HAP-1 (cell line): ENCODE measurements around the gene FAM180A.

ENCODE experiments used
- DNase-seq, 2 experiments: peaks; one replicate each; pipeline ENCODE4 v3.0.0-alpha.2; 2016 to 2020; ENCODE audit warnings: low spot score in 2 of 2
- H3K27me3 ChIP-seq: fragments of 250-450 bp; sonication (Bioruptor Pico); 2 replicates; pipeline ENCODE4 v1.5.1; 2020; ENCODE audit warnings: low read depth, mild to moderate bottlenecking, moderate library complexity
- H3K36me3 ChIP-seq: fragments of 250-450 bp; sonication (Bioruptor Pico); replicated peaks from 2 replicates; pipeline ENCODE4 v1.5.1; 2020; ENCODE audit warnings: mild to moderate bottlenecking
- H3K4me1 ChIP-seq: fragments of 250-450 bp; sonication (Bioruptor Pico); 2 replicates; pipeline ENCODE4 v1.5.1; 2020; ENCODE audit warnings: mild to moderate bottlenecking
- H3K4me3 ChIP-seq: fragments of 250-450 bp; sonication (Bioruptor Pico); 2 replicates; pipeline ENCODE4 v1.5.1; 2020; ENCODE audit warnings: mild to moderate bottlenecking, moderate library complexity
- H3K9me3 ChIP-seq: fragments of 250-450 bp; sonication (Bioruptor Pico); 2 replicates; pipeline ENCODE4 v1.5.1; 2020; ENCODE audit warnings: mild to moderate bottlenecking, moderate library complexity
- in situ Hi-C: fragments of 300-500 bp; cut with MboI; formaldehyde crosslinking; loops from 3 replicates; pipeline ENCODE4 v1.14.3; 2020; ENCODE audit warnings: low sequenced_read_pairs, inconsistent platforms, mixed read lengths

FAM180A gene

DNA sequence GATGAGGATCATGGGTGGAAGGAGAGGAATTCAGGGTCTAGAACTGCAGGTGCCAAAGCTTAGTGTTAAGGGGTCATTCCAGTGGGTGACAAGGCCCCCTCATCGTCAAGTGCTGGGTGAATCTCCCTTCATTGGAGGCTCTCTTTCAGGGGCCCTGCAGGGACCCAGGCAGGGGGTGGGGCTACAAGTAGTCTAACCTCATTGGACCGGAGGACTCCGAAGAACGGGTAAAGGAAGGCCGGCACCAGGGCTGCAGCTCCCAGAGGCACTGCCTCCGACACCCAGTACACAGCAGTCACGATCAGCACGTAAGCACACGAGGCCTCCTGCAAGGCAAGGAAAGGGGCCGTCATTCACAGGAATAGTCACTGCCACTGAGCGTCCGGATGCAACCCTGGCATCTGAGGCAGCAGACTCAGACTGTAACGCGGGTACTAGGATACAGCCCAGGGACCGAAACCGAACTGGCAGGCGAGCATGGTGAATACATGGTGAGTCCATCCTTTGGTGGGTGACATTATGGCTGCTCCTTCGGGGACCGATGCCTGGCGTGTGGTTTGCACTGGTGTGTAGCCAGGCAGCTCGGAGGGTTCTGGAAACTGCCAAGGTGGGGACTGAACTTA, 27.3 kb downstream of the FAM180A start:
- H3K36me3 ChIP-seq: no peaks in the 10 kb centered on the region
- no peak overlapping the region for H3K4me3 ChIP-seq
- no peaks in the 10 kb centered on the region for H3K27me3 ChIP-seq
- no peaks in the 10 kb centered on the region for H3K4me1 ChIP-seq
- in situ Hi-C loops: no loop called here
- no peak for DNase-seq
- no peaks in the 10 kb centered on the region for H3K9me3 ChIP-seq

DNA sequence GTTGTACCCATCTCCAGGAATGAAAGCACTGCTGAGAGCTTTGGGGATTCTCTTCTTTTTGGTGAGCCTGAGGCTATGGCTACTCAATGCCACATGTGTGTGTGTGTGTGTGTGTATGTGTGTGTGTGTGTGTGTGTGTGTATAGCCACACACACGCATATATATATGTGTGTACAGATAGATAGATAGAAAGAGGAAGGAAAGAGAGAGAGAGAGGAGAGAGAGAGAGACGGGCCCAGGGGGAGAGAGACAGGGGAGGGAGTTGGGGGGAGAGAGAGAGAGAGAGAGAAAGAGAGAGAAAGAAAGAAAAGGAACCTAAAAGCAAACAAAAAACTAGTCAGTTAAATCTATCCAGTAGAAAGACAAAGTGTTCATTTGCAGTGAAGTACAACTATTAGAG, 28.9 kb downstream of the FAM180A start:
- in situ Hi-C loops: no loop called here
- Histone ChIP-seq H3K4me3 (no peak overlapping the region), H3K36me3 (no peaks in the 10 kb centered on the region), H3K27me3 (no peaks in the 10 kb centered on the region), H3K9me3 (no peaks in the 10 kb centered on the region), H3K4me1 (no peaks in the 10 kb centered on the region)
- no peak for DNase-seq

DNA sequence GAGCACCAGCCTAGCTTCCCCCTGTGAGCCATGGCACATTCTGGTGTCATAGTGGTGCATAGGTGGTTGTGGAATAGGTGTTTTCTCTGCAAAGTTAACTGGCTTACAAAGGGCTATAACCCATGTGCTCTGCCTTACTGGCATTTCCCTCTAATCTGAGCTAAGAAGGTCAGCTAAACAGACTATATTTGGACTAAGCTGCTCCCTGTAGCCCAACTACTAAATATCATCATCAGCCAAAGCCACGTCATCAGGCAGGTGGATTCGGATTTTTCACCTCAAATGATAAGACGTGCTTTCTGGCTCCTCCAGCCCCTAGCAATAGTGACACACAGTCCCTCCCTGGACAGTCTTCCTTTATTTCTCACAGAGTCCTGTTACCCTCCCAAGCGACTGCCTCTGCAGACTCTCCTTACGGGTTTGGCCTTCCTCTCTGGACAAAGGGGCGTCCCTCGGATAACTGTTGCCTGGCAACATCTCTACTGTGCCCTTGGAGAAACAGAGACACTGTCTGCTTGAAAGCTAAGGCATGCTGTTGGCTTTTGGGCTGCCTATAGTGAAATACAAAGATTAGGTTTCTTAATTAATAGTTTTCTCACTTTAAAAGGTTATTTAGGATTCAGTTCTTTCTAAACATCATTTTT, 29.7 kb downstream of the FAM180A start:
- H3K27me3 ChIP-seq: no peaks in the 10 kb centered on the region
- in situ Hi-C loops: no loop called here
- H3K36me3 ChIP-seq: no peaks in the 10 kb centered on the region
- no peaks in the 10 kb centered on the region for H3K4me1 ChIP-seq
- H3K4me3 ChIP-seq: no peak overlapping the region
- H3K9me3 ChIP-seq: no peaks in the 10 kb centered on the region
- no peak for DNase-seq

DNA sequence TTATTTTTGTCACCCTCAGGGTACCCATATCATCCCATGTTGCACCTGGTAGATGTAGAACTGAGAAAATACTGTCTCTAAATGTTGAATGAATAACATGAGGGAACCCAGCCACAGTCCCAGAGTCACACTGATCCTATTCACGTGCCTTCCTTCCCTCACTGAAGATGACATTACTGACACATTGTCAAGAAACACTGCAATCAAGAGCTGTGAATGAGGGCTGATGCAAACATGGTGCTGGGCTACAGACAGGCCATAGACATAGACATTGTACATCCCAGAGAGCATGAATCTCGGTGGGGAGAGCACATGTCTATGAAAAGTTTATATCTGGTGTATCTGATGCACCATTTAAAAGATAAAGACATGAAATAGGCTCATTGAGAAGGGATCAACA, 30.4 kb downstream of the FAM180A start:
- no peak overlapping the region for H3K4me3 ChIP-seq
- no peak for DNase-seq
- in situ Hi-C loops: no loop called here
- no peaks in the 10 kb centered on the region for H3K4me1 ChIP-seq
- no peaks in the 10 kb centered on the region for H3K27me3 ChIP-seq
- no peaks in the 10 kb centered on the region for H3K36me3 ChIP-seq
- H3K9me3 ChIP-seq: no peaks in the 10 kb centered on the region

DNA sequence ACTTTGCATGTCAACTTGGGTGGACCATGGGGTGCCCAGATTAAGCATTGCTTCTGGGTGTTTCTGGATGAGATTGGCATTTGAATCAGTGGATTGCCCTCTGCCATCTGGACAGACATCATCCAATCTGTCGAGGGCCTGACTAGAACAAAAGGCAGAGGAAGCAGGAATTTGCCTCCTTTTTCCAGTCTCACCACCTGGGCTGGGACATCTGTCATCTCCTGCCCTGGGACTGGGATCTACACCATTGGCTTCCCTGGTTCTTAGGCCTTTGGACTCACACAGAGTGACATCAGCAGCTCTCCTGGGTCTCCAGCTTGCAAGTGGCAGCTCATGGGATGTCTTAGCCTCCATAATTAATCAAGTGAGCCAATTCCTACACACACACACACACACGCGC, 30.9 kb downstream of the FAM180A start:
- Histone ChIP-seq H3K4me3 (no peak overlapping the region), H3K4me1 (no peaks in the 10 kb centered on the region), H3K36me3 (no peaks in the 10 kb centered on the region), H3K27me3 (no peaks in the 10 kb centered on the region), H3K9me3 (no peaks in the 10 kb centered on the region)
- in situ Hi-C loops: no loop called here
- no peak for DNase-seq

DNA sequence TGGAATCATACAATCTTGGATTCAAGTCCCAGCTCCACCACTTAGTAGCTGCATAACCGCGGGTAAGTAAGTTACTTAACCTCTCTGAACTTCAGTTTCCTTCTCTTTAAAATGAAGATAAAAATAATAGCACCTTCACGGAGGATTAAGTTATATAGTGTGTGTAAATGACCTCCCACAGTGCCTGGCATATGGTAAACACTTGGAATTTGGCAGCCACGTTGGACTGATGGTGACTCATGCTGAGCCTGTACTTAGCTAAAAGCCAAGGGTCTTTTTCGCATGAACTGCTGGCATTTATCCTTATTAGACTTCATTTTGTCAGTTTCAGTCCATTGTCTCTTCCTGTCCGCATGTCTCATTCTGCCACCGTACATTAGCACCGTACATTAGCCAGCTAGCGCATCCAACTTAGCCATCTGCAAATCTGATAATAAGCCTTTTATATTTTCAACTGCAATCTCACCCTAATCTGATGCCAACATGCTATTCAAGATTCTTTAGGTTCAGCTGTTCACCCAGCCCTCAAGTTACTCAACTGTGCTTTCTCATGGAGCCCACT, 31.9 kb downstream of the FAM180A start:
- no peak for DNase-seq
- Histone ChIP-seq H3K4me1 (no peaks in the 10 kb centered on the region), H3K36me3 (no peaks in the 10 kb centered on the region), H3K9me3 (no peaks in the 10 kb centered on the region), H3K27me3 (no peaks in the 10 kb centered on the region), H3K4me3 (no peak overlapping the region)
- in situ Hi-C loops: no loop called here

DNA sequence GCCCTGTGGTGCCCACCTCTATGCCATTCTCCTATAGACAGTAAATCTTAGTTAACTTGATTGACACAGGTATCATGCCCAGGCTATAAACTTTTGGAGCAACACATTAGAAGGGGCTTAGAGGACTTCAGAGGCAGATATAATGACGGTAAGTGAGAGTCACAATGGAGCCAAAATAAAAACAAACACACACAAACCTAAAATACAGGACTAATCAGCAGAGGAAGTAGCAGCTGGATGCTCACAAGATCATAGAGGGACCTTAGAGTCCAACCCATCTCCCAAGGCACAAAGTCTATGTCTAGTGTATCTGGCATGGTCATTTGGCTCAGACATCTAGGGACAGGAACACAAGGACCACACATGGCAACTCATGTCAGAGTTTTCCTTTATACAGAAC, 32.9 kb downstream of the FAM180A start:
- no peaks in the 10 kb centered on the region for H3K4me1 ChIP-seq
- no peaks in the 10 kb centered on the region for H3K36me3 ChIP-seq
- in situ Hi-C loops: no loop called here
- H3K9me3 ChIP-seq: no peaks in the 10 kb centered on the region
- no peak overlapping the region for H3K4me3 ChIP-seq
- no peaks in the 10 kb centered on the region for H3K27me3 ChIP-seq
- DNase-seq: no peak

DNA sequence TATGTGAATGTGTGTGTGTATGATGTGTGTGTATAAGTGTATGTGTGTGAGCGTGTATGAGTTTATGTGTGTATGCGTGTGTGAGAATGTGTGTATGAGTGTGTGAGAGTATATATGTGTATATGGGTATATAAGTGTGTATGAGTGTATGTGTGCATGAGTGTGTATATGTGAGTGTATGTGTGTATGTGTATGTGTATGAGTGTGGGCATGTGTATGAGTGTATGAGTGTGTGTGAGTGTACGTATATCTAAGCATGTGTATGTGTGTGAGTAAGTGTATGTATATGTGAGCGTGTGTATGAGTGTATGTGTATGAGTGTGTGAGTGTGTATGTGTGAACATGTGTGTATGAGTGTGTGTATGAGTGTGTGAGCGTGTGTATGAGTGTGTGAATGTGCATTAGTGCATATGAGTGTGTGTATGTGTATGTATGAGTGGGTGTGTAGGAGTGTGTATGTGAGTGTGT, 33.5 kb downstream of the FAM180A start:
- Histone ChIP-seq H3K4me1 (no peaks in the 10 kb centered on the region), H3K27me3 (no peaks in the 10 kb centered on the region), H3K4me3 (no peak overlapping the region), H3K9me3 (no peaks in the 10 kb centered on the region), H3K36me3 (no peaks in the 10 kb centered on the region)
- in situ Hi-C loops: no loop called here
- no peak for DNase-seq

DNA sequence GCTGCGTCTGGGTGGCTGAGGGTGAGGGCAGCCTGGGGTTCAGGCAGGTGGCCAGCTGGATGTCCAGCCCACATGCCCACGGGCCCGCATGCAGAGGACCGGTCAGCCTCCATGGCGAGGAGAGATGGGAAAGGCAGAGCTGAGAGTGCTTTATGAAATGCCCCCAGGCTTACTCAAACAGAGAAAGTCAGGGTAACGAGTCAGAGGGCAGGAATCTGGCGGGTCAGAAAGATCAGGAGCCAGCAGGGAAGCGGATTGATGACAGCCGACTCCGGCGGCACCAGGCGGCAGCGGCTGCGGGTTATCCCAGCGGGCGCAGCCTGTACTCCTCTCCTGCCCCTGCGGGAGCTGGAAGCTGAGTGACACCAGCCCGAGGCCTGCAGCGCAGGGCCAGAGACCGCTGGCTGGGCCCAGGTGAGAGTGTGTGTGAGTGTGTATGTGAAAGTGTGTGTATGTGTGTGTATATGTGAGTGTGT, 34.0 kb downstream of the FAM180A start:
- Histone ChIP-seq H3K9me3 (no peaks in the 10 kb centered on the region), H3K27me3 (no peaks in the 10 kb centered on the region), H3K36me3 (no peaks in the 10 kb centered on the region), H3K4me3 (no peak overlapping the region), H3K4me1 (no peaks in the 10 kb centered on the region)
- in situ Hi-C loops: no loop called here
- no peak for DNase-seq

DNA sequence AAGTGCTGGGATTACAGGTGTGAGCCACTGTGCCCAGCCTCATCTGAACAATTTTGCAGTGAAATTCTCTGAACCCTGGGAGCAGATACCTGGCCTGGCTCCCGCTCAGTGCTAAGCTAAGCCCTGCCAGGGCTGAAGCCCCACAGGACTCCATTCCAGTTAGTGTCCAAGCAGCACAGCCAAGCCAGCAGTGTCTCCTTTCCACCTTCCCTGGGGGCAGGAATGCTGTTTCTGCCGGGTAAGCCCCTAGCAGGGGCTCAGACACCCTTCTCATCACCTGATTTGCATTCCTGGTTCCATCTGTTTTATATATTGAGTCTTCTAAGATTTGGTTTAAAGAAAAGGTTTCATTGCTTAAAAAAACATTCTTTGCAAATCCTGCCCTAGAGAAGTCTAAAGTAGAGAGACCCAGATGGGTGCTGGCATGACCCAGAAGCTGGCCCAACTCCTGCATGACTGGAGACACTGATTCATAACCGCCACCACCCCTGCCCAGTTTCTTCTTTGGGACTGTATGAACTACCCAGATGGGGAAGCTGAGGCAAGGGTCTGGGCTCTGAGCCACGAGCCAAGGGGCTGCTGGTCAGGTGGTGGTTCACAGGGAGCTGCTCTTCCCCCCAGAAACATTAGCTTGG, 34.7 kb downstream of the FAM180A start:
- in situ Hi-C loops: no loop called here
- Histone ChIP-seq H3K9me3 (no peaks in the 10 kb centered on the region), H3K4me1 (no peaks in the 10 kb centered on the region), H3K27me3 (no peaks in the 10 kb centered on the region), H3K4me3 (no peak overlapping the region), H3K36me3 (no peaks in the 10 kb centered on the region)
- no peak for DNase-seq

DNA sequence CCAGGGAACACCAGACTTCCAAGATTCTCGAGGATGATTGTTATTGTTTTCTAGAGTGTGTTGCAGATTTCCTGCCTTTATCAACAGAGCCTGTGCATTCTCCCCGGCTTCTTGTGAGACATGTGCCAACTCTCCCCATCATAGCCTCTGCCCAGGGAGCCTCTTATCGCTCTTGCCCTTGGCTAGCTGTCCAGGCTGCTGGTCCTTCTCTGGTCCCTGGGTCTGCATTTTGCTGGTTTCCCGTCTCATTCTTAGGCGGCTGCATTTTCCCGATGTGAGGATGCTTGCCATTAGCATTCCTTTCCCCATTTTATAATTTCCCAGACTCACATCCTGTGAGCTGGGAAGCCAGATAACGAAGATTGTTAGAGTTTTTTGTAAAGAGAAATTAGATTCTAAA, 35.8 kb downstream of the FAM180A start:
- no peaks in the 10 kb centered on the region for H3K9me3 ChIP-seq
- no peaks in the 10 kb centered on the region for H3K27me3 ChIP-seq
- no peaks in the 10 kb centered on the region for H3K4me1 ChIP-seq
- no peaks in the 10 kb centered on the region for H3K36me3 ChIP-seq
- in situ Hi-C loops: no loop called here
- no peak for DNase-seq
- no peak overlapping the region for H3K4me3 ChIP-seq

DNA sequence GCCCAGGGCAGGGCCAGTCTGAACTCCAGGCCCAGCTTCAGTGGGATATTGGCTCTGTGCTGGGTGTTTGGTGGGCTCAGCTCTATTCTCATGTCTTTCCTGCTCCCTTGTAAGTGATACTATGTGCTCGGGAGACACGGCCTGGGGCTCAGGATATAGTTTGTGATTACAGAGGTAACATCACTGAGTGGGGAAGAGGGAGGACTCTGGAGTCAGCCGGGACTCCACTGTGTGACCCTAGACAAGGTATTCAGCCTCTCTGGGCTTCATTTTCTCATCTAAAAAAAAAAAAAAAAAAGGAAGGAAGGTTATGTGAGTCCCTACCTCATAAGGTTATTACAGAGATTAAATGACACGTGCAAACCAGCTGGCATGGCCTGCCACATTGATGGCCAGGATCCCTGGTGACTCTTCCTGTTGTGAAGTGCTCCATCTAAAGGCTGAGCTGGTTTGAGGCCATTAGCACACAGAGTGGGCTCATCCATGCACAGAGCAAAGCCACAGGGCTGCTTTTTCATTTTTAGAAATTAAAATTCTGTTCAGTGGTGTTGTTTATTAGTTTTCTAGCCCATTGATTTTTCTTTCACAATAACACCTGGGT, 36.3 kb downstream of the FAM180A start:
- no peak overlapping the region for H3K4me3 ChIP-seq
- H3K36me3 ChIP-seq: no peaks in the 10 kb centered on the region
- no peaks in the 10 kb centered on the region for H3K4me1 ChIP-seq
- no peaks in the 10 kb centered on the region for H3K27me3 ChIP-seq
- in situ Hi-C loops: no loop called here
- no peak for DNase-seq
- H3K9me3 ChIP-seq: no peaks in the 10 kb centered on the region

DNA sequence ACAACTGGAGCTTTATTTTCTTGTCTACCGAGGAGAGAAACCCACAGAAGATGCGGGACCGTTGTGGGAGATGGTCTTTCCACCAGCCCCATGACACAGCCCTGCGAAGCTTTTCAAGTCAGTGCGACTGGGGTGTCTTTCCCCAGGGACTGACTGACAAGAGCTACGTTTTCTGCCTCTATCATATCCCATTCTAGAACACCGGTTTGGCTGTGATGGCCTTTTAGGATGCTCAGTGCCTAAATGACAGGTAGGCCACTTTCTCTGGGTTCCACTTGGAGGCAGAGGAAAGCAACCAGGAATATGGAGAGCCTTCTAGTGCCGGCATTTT, 37.5 kb downstream of the FAM180A start:
- Histone ChIP-seq H3K9me3 (no peaks in the 10 kb centered on the region), H3K4me3 (no peak overlapping the region), H3K36me3 (no peaks in the 10 kb centered on the region), H3K4me1 (no peaks in the 10 kb centered on the region), H3K27me3 (no peaks in the 10 kb centered on the region)
- DNase-seq: no peak
- in situ Hi-C loops: no loop called here
